ENCODE results near the gene SYNCRIP.
A peak's percentile ranks its signal among the peaks of the same experiment; 100 is the strongest.
"Not testable (repeated sequence)": the region's sequence is repeated elsewhere in the genome, so short reads cannot be mapped to it uniquely, and the experiment has no call there.

Gene SYNCRIP

DNA sequence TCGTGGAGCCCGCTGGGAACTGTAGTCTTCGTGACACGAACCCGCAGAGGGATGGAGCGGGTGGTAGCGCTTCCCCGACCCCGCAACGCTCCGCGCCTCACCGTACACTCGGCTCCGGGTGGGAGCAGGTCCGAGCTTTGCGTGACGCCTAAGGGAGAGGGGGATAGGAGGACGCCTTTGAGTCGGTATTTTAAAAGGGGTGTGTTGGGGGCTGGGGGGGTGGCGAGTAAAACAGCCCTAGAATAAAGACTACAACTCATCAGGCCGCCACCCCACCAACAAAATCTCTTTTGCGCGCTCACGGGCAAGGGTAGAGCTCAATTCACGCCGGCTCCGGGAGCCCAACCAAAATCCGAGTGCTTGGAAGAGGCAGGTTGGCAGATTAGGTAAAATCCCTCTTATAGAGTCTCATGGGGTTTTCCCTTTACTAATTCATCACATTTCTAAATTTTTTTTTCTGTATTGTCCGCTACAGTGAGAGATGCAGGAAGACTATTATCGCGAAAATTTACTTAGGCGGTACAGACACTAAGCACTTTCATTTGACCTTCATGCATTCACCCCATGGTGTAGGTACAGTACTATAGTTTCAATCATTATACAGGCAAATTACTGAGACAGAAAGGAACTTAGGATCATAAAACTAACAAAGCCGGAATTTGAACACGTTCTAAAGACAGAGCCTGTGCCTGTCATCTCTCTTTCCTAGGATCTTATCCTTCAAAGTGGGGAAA is 48.3 kb downstream of the SYNCRIP start:
- peak; percentile 64 for DNase-seq (ENCODE audit: low spot score)

GRCh38 chr6:85593438-85594196 is 49.1 kb downstream of the SYNCRIP start, which contains the start of gene SNX14:
Gene SNX14 (minus strand): TSS chr6:85593858. CDS start chr6:85593718, 140 bp downstream.
- DNase-seq (ENCODE audit: low spot score) = peak; percentile 94

- DNase-seq (ENCODE audit: low spot score) = no peak
Observed at GRCh38 chr6:85592033-85592432, 50.7 kb downstream of the SYNCRIP start.

- no peak for DNase-seq (ENCODE audit: low spot score)
Observed at GRCh38 chr6:85591207-85591606, 51.5 kb downstream of the SYNCRIP start.

DNA sequence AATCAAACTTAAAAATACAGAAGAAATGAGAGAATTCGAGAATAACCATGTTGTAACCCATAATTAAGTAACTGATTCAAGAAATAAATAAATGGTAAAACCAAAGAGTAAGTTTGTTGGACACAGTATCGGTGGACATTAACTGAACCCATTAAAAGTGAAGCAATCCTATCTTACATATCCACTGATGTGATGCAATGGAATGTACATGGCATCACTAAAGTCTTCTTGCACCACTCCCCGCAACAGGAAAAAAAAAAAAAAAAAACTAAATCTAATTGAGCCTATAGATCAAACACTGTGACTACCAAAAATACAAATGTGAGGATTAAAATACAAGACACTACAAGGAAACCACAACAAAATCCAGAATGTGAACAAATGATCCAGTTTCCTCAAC is 56.9 kb downstream of the SYNCRIP start:
- DNase-seq (ENCODE audit: low spot score) = no peak

DNA sequence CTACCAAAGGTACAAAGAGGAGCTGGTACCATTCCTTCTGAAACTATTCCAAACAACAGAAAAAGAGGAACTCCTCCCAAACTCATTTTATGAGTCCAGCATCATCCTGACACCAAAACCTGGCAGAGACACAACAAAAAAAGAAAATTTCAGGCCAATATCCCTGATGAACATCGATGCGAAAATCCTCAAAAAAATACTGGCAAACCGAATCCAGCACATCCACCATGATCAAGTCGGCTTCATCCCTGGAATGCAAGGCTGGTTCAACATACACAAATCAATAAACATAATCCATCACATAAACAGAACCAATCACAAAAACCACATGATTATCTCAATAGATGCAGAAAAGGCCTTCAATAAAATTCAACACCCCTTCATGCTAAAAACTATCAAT is 59.9 kb downstream of the SYNCRIP start:
- DNase-seq (ENCODE audit: low spot score) = not testable (repeated sequence)

DNA sequence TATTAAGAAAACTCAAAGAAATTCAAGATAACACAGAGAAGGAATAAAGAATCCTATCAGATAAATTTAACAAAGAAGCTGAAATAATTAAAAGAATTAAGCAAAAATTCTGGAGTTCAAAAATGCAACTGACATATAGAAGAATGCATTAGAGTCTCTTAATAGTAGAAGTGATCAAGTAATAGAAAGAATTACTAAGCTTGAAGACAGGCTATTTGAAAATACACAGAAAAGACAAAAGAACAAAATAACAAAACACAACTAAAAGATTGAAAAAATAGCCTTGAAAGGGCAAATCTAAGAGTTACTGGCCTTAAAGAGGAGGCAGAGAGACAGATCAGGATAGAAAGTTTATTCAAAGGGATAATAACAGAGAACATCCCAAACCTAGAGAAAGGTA is 61.1 kb downstream of the SYNCRIP start:
- DNase-seq (ENCODE audit: low spot score) = no peak

DNA sequence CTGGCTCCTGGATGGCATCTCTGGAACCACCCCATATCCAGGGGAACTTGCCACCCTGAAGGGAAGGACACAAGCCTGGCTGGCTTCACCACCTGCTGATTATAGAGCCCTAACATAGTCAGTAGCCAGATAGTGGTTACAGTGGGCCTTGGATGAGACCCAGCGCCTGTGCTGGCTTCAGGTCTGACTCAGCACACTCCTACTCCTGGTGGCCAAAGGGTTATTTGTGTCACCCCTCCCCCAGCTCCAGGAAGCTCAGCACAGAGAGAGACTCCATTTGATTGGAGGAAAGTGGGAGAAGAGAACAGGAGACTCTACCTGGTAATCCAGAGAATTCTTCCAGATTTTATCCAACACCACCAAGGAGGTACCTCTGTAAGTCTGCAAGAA is 61.8 kb downstream of the SYNCRIP start:
- DNase-seq (ENCODE audit: low spot score) = no peak

GRCh38 chr6:85580118-85580877 is 62.4 kb downstream of the SYNCRIP start:
- no peak for DNase-seq (ENCODE audit: low spot score)

GRCh38 chr6:85579581-85579980 is 63.1 kb downstream of the SYNCRIP start:
- no peak for DNase-seq (ENCODE audit: low spot score)

GRCh38 chr6:85576476-85576875 is 66.2 kb downstream of the SYNCRIP start:
- peak; percentile 47 for DNase-seq (ENCODE audit: low spot score)

- DNase-seq (ENCODE audit: low spot score) = no peak
Observed at GRCh38 chr6:85574932-85575598, 67.6 kb downstream of the SYNCRIP start.

DNA sequence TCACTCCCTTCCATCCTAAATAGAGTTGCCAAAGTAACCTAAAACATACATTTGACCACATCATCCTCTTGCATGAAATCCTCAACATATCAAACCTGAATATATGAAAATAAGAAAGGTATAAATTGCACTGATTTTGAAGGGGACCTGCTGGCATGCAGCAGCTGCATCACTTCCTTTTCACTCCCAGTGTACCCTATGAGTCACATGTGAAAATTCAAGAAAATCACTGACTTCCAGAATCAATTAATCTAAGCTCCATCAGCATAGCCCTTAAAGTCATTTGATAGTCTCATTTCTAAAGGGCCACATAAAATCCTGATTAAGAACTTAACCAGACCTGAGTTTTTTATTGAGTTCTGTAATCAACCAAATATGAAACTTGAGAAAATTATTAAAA is 73.4 kb downstream of the SYNCRIP start:
- DNase-seq (ENCODE audit: low spot score) = no peak

- DNase-seq (ENCODE audit: low spot score) = no peak
Observed at GRCh38 chr6:85568411-85568810, 74.3 kb downstream of the SYNCRIP start.

DNA sequence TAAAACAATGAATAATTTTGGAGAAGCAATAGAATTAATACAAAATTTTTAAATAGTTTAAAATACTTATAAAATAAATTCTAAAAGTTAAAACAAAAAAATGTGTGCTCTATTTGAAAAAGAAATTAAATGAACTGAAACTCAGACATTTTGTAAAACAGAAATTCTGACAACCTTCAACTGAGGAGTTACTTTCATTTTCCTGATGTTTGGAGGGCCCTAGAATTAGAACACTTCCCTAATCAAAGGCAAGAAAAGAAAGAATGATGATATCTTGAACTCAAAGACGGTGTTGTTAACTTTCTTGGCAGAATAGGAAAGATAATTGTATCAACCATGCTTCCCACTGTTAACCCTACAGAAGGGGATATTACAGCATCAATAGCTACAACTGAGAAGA is 77.0 kb downstream of the SYNCRIP start:
- no peak for DNase-seq (ENCODE audit: low spot score)

GRCh38 chr6:85564223-85564622 is 78.5 kb downstream of the SYNCRIP start:
- DNase-seq (ENCODE audit: low spot score) = not testable (repeated sequence)

Measured in cerebellar cortex (tissue), 1 donor.